Measurements from ENCODE around the gene MNT.
A peak's percentile ranks its signal among the peaks of the same experiment; 100 is the strongest.

Gene MNT

DNA sequence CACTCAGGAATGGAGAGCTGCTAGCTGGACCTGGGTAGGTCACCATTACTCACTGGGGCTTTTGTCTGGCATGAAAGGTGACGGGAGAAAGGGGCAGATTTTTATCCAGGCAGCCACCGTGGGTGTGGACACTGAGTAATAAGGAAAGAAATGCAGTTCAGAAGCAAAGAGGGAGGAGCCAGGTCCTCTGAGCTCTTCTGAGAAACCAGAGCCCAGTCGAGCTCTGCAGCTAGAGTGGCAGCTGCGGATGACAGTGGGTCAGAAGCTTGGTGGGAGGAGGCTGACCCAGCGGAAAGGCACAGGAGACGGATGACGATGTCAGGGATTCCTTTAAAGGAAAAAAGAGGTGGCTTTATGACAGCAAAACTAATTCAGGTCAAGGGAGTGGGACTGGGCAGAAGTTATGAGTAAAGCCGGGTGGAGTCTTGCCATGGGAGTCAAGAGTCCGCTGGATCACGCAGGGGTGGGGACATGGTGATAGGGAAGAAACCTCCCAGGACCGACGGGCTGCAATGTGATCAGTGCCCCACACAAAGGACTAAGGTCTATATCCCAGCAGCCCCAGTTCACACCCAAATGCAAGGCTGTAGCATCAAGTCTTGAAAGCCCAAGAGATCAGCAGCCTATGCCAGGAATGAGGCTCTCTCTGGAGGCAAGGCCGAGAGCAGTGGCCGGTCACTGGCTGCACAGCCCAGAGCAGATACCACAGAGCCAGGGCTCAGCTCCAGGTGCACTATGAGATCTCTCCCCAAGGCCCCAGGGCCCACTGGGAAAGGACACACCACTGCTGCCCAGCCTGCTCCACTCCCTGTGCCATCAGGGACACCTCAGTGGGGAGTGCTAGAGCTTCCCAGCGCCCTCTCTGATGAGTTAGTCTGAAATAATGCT lies 6.3 kb upstream of the MNT start:
- DNase-seq (ENCODE audit: low spot score), result no peak
- in situ Hi-C loops (cut with MboI; ENCODE audit: low sequenced_read_pairs, unreplicated experiment), result no loop called here
- TF ChIP-seq, protein P1, sequence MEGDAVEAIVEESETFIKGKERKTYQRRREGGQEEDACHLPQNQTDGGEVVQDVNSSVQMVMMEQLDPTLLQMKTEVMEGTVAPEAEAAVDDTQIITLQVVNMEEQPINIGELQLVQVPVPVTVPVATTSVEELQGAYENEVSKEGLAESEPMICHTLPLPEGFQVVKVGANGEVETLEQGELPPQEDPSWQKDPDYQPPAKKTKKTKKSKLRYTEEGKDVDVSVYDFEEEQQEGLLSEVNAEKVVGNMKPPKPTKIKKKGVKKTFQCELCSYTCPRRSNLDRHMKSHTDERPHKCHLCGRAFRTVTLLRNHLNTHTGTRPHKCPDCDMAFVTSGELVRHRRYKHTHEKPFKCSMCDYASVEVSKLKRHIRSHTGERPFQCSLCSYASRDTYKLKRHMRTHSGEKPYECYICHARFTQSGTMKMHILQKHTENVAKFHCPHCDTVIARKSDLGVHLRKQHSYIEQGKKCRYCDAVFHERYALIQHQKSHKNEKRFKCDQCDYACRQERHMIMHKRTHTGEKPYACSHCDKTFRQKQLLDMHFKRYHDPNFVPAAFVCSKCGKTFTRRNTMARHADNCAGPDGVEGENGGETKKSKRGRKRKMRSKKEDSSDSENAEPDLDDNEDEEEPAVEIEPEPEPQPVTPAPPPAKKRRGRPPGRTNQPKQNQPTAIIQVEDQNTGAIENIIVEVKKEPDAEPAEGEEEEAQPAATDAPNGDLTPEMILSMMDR (IDR thresholded peaks at IDR 0.05; ENCODE audit: borderline replicate concordance, control extremely low read depth, extremely low read depth, insufficient read depth, missing control alignments), result no peak

DNA sequence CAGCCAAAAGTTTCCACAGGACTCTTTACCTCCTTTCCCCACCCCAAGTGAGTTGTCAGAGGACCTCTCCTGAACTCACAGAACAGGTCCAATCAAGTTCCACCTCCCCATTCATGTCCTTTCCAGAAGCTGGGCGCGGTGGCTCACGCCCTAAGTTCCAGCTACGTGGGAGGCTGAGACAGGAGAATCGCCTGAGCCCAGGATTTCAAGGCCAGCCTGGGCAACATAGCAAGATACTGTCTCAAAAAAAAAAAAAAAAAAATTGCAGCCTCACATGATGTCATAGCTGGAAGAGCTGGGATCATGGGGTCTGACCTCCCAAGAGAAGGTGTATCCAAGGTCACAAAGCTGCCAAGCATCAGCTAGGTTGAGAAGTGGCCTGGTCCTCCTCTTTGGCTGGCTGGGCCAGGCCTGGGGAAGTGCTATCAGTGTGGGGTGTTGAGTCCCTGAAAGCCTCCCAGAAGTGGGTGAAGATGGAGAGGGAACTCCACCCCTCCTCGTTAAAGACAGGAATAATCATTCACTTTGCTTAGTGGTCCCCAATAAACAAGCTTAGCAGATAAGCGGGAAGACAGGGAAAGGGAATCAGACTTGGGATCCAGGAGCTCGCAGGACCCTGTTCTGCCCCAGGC lies 5.5 kb upstream of the MNT start:
- in situ Hi-C loops (cut with MboI; ENCODE audit: low sequenced_read_pairs, unreplicated experiment), result no loop called here
- TF ChIP-seq, protein P1 (IDR thresholded peaks at IDR 0.05; ENCODE audit: borderline replicate concordance, control extremely low read depth, extremely low read depth, insufficient read depth, missing control alignments), result no peak
- DNase-seq (ENCODE audit: low spot score), result no peak

DNA sequence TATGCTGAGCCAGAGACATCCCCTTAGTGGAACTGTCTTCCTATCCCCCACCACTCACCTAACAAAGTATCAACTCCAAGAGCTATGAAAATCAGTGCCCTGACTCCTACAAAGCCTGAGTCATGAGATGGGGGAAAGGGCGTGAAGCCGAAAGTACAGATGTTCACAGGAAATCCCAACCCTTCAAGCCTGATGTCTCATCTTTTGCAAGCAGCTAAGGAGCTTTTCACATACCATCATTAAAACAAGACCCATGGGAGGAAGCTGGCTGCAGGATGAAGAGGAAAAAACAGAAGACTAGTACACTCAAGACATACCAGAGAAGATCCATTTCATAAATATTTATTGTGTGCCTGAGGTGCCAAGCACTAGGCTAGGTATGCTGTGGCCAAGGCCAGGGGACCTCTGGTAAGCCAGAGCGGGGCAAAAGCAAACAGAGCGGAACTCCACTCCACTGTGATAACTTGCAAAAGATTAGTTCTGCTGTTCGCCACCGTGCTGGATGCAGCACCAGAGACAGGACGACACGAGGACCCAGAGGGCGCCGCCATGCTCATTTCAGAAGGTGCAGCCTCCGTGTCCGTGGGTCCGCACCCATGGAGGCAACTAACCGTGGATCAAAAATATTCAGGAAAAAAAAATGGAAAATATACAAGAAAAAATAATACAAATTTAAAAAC lies 4.5 kb upstream of the MNT start:
- DNase-seq (ENCODE audit: low spot score), result no peak
- TF ChIP-seq, protein P1 (IDR thresholded peaks at IDR 0.05; ENCODE audit: borderline replicate concordance, control extremely low read depth, extremely low read depth, insufficient read depth, missing control alignments), result no peak
- in situ Hi-C loops (cut with MboI; ENCODE audit: low sequenced_read_pairs, unreplicated experiment), result no loop called here

DNA sequence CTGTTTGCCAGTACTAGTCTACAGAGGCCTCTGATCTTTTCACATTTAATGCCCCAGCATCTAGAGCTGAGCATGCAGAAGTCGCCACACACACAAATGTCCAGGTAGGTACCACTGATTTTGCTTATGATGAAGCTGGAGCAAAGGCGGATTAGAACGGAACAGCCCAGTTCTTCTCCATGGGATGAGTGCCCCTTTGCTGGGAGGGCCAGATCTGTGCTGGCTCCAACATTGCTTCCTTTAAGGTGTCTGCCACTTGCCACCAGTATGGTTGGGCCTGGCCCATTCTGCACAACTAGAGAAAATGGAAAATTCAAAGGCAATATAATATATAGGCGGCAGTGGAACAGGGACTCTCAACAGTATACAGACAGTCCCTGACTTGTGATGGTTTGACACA lies 2.2 kb upstream of the MNT start:
- in situ Hi-C loops (cut with MboI; ENCODE audit: low sequenced_read_pairs, unreplicated experiment), result no loop called here
- no peak for DNase-seq (ENCODE audit: low spot score)
- TF ChIP-seq, protein P1 (IDR thresholded peaks at IDR 0.05; ENCODE audit: borderline replicate concordance, control extremely low read depth, extremely low read depth, insufficient read depth, missing control alignments), result no peak

DNA sequence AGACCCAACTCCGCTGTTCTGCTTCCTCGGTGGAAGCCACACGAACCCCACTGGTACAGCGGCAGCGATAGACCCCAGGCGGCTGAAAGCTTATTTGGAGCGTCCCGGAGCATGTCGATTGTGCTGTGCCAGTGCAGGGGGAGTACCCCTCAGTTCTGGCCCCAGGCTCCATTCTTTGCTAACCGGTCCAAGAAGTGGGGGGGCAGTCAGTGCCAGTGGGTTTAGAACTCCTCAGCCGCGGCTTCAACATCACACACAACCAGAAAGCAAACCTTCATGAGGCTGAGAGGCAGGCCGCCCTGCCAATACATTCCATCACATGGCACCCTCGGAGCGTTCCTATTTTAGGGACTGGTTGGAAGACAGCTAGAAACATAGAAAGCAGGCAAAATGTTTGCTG lies 1.7 kb upstream of the MNT start:
- TF ChIP-seq, protein P1 (IDR thresholded peaks at IDR 0.05; ENCODE audit: borderline replicate concordance, control extremely low read depth, extremely low read depth, insufficient read depth, missing control alignments), result no peak

DNA sequence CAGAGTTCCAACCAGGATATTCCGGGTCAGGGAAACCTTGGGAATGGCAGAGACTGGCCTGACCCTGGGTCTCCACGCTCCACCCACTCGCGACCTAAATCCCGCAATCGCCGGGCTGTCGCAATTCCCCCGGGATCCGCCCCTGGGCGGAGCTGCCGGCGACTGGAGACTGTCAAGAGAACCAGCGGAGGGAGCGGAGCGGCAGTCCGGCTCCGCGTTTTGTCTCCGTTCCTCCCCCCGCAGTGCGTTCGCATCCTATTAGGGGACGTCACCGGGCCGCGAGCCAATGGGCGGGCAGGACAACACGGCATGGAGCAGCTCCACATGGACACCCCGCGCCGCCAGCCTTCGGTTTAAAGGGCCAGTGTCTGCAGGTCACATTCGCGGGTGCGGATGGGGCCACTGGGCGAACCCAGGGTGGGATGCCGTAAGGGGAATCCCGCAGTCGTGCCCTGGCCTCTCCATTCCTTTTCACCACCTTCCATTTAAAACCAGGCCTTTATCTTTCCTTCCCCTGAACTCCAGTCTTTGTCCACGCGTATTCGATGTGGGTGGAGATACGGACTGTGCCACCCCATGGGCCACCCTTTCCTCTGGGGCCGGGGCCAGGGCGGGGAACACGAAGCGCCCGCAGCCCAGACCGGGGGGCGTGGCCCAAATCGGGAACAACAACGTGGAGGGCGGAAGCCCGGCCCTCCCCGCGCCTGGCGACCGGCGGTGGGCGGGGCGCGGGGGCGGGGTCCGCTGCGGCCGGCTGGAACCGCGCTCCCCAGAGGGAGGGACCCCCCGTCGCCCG lies 764 bp upstream of the MNT start:
- TF ChIP-seq, protein P1 (IDR thresholded peaks at IDR 0.05; ENCODE audit: borderline replicate concordance, control extremely low read depth, extremely low read depth, insufficient read depth, missing control alignments), result no peak
- DNase-seq (ENCODE audit: low spot score), result peak; percentile 94
- in situ Hi-C loops (cut with MboI; ENCODE audit: low sequenced_read_pairs, unreplicated experiment), result no loop called here

More for the DNA sequence above, 1.7 kb upstream of the MNT start:
- DNase-seq (ENCODE audit: low spot score), result no peak
- in situ Hi-C loops (cut with MboI; ENCODE audit: low sequenced_read_pairs, unreplicated experiment), result no loop called here
